GM21529 (cell line): Measurements from ENCODE around the gene TMBIM6.
"Not testable (repeated sequence)": the region's sequence is repeated elsewhere in the genome, so short reads cannot be mapped to it uniquely, and the experiment has no call there.

Experiments used
- ATAC-seq: cut with Tn5 transposase; IDR thresholded peaks from one replicate; pipeline ENCODE4 v1.9.1; 2021; ENCODE audit not compliant: unreplicated experiment

Gene TMBIM6, protein sequence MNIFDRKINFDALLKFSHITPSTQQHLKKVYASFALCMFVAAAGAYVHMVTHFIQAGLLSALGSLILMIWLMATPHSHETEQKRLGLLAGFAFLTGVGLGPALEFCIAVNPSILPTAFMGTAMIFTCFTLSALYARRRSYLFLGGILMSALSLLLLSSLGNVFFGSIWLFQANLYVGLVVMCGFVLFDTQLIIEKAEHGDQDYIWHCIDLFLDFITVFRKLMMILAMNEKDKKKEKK

DNA sequence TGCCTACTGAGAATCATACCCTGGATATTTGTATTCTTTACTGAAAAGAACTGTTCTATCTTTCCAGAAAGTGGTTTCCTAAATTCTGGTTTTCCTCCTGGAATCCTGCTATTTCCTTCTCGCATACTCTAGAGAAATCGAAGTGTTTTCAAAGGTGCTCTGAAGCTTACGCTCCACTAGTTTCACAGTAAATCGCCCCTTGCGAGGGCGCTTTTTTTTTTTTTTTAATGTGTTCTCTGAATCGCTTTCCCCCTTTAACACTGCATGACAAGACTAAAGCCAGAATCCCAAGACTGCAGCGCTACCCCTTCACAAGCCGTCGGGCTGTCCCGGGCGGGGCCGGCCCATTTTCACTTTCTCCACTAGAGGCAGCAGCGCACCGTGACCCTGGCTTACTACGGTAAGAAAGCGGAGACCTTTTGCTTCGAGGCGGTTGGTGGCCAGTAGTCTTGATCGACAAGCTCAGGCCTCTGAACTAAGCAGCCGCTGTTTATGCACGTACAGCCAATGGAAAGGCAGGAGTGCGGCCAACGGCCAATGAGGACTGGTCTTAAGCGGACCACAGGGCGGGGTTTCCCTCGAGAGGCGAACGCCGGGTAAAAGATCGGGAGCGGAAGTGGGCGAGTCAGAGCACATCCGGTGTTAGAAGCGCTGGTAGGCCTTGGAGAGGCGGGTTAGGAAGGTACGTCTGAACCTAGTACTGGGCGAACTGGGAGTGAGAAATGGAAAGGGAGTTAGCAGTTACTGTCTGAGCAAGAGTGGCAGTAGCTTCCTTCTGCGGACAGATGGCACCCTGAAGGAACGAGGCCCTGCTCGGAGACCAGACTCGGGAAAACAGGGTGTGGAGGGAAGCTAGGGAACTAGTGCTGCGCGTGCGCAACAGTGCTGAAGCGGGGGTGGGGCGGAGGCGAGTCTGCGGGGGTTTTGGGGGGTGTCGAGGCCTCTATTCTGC lies at the start of gene TMBIM6:
TMBIM6 (plus strand) TSS at position 628 of the 952 bp plus-strand sequence. CDS start 10,937 bp downstream, outside the sequence.
- ATAC-seq, result peak; percentile 94

DNA sequence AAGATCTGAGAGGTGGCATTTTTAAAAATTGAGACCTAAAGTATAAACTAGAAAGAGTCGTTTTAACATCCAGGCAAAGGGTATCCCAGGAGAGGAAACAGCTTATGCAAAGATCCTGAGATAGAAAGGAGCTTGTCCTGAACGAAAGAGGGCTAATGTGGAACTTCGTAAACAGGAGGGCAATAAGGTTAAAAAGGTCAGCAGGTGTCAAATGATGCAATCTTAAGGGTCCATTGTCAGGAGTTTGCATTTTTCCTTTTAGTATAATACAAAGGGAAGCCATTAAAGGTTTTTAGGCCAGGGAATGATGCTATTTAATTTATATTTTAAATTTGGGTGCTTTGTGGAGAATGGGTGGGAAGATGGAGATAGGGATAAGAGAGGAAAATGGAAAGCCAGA lies 48.5 kb upstream of the TMBIM6 start:
- no peak for ATAC-seq

DNA sequence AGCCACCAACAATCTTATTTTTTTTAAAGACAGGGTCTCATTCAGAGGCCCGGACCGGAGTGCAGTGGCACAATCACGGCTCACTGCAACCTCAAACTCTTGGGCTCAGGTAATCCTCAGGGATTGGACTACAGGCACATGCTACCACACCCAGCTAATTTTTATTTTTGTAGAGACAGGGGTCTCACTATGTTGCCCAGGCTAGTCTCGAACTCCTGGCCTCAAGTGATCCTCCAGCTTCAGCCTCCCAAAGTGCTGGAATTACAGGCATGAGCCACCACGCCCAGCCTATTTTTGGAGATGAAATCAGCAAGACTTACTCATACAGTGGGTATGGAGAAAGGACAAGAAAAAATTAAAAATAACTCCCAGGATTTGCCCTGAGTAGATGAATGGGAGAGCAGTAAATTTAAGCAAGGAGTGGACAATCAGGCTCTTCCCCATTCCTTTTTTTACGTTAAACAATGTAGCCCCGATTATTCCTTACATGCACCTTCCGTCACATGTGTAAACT lies 47.4 kb upstream of the TMBIM6 start:
- no peak for ATAC-seq

DNA sequence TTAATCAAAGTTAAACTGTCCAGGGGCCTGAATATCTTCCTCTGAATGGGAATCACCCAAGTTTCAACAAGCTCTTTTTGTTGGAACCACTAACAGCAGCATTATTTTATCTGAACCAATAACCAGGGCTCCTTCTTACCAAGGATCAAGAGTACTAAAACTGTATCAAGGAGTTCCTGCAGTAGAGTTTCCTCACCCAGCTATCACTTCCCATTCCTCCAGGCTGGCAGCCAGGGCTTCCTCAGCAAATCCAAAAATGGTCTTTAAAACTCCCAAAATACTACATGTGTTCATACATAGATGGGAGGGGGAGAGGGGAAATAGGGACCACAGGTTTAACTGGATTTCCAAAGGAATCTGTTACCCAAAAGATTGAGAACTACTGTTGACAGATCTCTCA lies 44.6 kb upstream of the TMBIM6 start:
- ATAC-seq, result no peak

DNA sequence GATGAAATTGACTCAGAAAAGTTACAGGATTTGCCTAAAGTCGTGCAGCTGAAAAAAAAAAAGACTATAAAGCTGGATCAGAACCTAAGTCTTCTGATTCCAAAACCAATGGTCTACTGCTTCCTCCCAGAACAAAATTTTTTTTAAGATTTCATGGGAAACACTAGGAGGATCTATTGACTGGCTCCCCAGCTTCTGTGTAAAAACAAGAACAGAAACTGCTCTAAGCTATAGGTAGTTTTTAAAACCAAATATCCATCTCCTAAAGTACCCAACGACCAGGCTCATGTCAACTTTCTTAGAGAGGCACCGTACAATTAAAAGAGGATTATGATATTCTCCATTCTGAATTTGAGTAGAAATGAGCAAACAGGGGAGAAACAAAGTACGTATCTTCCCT lies 43.5 kb upstream of the TMBIM6 start:
- ATAC-seq, result no peak

DNA sequence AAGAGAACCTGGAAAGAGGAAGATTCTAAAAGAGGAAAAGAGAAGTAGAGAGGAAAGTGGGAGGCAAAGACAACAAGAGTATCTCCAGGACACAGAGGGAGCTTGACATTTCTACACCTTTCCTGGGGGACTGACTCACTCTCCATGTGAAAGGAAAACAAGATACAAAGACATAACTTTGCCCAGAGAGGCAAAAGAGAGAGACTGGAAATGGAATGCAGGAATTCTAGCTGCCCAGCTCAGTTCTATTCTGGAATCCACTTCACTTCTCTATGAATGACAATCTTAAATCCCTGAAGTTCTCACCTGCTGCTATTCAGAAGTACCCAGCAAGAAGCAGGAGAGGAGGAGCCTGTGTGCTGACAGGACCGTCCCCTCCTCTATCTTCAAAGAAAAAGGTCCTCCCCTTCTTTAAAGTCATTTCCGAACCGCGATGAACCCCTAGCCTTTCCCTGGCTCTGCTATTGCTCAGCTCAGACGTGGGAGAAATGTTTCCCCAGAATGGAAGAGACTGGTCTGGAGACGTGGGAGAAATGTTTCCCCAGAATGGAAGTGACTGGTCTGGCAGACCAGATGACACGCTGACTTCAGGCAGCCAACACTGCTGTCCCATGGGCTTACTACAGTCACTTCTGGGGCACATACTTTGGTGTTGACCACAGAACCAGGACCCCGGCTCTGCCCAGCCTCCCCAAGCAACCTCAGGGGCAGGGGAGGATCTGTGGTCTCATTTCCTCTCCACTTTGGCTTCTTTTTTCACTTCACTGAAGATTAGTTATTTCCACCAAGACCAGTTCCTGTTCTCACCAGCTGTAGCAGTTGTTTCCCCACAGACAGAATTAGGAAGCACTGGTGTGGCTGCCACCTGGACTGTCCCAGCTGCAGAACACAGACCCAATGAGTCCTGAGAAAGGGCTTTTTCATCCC lies 42.5 kb upstream of the TMBIM6 start:
- ATAC-seq, result peak; percentile 72

DNA sequence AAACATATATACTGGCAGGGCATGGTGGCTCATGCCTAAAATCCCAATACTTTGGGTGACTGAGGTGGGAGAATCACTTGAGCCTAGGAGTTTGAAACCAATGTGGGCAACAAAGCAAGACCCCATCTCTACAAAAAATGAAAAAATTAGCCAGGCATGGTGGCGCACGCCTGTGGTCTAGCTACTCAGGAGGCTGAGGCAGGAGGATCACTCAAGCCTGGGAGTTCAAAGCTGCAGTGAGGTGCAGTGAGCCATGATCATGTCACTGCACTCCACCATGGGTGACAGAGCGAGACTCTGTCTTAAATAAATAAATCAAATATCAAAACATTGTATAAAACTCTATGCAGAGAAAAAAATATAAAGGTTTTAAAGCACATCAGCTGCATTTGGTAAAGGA lies 39.3 kb upstream of the TMBIM6 start:
- no peak for ATAC-seq

DNA sequence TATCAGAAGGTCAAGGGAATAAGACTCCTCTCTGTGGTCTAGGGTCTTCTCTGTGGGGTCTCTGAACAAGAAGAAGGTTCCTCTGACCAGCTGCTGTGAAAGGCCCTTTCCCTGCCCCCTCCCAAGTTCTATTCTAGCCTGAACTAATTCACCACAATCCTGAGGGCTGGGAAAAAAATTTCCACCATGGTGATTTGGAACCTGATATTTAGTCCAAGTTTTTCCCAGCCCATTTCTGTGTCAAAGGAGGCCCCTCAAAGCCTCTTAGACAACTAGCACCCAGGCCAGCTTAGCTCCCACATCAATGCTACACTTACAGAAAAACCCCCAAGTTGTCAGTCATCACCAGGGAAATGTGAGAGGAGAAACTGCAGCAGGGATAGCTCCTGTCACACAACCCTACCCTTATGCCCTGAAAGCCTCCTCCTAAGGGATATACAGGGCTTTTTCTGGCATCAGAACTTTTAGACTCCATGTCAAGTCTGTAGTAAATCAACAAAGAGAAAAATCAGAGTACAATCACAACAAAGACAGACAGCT lies 38.6 kb upstream of the TMBIM6 start:
- ATAC-seq, result no peak

DNA sequence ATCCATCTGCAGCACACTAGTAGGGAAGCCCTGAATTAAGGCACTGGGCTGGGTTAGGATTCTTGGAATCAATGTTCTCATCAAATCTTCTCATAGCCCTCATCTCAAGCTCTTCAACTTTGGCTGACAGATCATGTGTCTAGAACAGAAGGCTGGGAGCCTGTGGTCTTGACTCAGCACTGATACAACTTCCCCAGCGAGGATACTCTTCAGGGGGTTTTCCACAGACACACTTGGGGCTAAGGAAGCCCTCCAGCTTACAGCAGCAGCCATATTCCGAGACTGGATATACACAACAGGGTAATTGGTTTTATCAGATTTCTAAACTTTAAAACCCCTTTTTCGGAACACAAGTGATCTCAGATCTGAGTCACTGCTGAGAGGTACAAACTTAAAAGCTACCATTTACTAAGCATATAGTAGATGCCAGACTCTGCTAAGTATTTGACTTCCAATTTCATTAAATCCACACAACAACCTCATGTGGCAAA lies 37.7 kb upstream of the TMBIM6 start:
- no peak for ATAC-seq

DNA sequence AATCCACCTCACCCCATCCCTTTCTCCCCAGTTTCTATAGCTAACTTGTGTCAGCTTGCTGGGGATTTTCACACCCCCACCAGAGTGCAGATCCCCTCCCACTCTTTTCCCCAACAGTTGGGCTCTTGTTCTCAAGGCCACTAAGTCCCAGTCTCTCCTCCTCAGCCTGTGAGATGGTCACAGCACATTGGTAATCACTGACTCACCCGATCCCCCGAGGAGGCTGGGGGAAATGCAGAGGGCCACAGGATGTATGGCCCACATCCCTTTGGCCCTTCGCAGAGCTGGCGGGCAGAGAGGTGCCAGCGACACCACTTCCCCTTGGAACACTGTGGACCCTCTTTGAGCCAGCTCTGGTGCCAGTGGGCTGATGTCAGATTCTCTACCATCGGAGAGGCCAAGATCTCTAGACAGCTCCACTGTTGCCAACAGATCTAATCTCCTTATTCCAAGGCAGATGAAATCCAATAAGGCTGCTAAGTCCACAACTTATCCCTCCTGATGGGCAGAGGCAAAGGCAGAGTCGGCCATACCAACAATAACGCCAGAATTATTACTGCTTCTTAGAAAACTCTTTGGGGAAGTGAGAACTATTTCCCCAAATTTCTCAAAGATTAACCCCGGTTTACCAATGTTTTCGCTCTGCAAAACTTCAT lies 35.8 kb upstream of the TMBIM6 start:
- ATAC-seq, result no peak

DNA sequence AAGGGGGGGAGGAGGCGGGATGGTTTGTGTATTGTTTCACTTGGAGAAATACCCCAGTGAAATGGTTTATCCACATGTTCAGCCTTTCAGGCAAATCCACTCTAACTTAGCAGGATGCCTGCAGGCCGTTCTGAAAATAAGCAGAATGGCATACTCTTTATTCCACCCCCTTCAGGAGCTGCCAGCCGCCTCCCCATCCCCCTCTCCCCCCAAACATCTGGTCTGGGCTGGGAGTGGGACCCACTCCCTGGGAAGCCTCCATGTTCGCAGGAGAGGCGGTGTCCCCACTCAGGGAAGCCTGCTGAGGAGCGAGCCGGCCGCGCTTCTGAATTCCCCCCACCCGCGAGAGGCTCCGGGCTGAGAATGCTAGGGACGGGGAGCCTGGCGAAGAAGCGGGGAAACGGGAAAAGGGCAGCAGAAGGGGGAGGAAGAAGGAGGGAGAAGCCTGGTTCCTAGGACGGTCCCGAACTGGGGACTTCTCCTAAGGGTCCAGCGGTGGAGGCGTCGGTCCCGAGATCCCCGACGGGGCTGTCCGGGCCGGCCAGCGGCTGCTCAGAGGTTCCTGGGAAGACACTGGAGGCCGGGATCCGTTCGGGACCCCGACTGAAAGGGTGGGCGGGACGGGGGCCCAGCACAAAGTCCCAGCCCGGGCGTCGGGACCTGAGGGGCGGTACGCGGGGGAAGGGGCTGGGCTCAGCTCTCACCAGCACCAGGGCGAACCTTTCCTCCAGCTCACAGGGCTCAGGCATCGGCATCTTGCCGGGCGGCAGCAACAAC lies 34.8 kb upstream of the TMBIM6 start:
- peak; percentile 20 for ATAC-seq

DNA sequence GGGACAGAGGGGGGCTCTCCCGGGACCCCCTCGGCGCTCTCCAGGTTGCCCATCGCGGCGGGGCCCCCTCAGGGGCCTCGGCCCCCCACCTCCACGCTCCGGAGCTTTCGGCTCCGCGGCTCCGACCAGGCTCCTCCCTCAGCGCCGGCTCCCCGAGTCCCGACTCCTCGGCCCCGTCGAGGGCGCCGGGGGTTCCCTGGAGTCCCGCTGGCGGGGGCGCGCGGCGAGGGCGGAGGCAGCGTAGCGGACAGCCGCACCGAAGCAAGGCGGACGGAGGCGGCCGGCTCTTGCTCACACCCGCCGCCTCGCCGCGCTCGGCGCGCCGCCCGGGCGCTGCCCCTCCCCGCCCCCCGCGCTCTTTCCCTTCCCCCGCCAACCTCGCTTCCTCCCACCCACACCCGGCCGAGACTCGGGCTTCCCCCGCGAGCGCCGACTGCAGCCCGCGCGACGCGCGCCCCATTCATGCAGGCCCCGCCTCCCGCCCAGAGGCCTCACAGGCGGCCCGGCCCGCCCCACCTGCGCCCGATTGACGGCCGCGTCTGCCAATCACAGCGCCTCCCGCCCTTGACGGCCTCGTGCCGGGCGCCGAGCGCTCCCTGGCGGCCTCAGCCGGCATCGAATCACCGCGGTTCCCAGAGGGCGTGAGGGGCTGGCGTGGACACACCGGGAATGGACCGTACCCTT lies 34.1 kb upstream of the TMBIM6 start, which contains the start of gene FMNL3:
FMNL3 (minus strand) TSS at position 278 of the 684 bp plus-strand sequence; CDS start at position 53, 225 bp downstream.
- peak; percentile 78 for ATAC-seq

DNA sequence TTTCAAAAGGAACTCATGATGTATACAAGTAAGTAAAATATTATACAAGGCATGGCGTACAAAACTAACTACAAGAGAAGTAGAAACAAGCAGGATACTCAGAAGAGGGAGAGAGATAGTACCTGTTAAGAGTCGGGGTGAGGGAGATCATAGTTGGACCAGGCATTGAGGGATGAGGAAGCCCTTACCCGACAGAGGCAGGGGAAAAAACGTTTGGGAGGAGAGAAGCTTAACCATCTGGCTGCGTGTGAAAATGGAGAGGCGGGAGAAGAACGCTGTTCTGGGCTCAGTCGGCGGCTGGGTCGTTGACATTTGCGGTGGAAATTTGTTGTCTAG lies 33.6 kb upstream of the TMBIM6 start:
- no peak for ATAC-seq

DNA sequence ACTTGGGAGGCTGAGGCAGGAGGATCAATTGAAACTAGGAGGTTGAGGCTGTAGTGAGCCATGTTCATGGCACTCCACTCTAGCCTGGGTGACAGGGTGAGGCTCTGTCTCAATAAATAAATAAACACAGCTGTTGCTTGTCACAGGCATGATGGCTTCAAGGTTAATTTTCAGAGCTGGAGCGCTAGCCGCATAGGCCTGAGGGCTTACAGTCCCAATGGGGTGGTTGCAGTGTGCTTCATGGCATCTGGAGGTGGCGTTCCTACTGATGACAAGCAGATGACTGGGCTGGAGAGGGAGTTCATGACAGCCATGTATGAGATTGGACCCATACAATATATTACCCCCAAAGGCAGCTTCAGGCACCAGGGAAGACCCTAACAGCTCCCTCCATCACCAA lies 32.5 kb upstream of the TMBIM6 start:
- ATAC-seq, result no peak

DNA sequence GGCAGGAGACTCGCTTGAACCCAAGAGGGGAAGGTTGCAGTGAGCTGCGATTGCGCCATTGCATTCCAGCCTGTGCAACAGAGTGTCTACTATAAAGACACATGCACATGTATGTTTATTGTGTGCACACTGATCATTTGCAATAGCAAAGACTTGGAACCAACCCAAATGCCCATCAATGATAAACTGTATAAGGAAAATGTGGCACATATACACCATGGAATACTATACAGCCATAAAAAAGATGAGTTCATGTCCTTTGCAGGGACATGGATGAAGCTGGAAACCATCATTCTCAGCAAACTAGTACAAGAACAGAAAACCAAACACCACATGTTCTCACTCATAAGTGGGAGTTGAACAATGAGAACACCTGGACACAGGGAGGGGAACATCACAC lies 27.4 kb upstream of the TMBIM6 start:
- ATAC-seq, result not testable (repeated sequence)

DNA sequence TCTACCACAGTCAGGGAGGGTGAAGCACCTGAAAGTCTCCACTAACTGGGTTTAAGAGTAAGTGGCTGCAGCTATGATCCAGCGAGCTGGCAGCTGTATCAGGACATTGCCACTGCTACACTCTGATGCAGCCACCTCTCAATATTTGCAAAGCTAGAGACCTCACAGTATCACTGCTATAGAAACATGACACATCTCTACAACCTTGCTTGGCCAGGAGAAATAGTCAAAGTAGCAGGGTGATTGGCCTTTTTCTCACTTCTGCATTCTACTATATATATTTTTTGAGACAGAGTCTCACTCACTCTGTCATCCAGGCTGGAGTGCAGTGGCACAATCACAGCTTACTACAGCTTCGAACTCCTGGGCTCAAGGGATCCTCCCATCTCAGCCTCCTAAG lies 24.8 kb upstream of the TMBIM6 start:
- no peak for ATAC-seq

DNA sequence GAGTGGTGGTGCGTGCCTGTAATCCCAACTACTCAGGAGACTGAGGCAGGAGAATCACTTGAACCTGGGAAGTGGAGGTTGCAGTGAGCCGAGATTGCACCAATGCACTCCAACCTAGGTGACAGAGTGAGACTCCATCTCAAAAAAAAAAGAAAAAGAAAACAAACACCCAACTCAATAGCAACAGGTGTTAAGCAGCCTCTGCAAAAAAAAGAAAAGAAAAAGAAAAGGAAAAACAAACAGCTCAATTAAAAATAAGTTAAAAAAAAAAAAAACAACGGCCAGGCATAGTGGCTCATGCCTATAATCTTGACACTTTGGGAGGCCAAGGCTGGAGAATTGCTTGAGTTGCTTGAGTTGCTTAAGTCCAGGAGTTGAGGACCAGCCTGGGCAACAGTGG lies 23.6 kb upstream of the TMBIM6 start:
- not testable (repeated sequence) for ATAC-seq

DNA sequence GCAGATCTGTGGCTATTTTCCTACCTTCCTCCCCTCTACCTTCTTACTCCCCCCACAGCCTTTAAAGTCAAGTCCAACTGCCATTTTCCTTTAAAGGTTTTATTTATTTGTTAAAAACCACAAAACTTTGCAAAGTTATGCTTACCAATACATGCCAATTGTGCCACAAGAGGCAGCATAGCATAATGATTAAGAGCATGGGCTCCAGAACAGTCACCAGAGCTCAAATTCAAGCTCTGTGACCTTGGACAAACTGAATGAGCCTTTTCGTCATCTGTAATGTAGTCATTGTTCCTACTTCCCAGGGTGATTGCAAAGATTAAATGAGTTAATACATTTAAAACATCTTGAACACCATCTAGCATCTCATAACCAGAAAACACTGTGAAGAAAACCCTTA lies 21.1 kb upstream of the TMBIM6 start:
- no peak for ATAC-seq

DNA sequence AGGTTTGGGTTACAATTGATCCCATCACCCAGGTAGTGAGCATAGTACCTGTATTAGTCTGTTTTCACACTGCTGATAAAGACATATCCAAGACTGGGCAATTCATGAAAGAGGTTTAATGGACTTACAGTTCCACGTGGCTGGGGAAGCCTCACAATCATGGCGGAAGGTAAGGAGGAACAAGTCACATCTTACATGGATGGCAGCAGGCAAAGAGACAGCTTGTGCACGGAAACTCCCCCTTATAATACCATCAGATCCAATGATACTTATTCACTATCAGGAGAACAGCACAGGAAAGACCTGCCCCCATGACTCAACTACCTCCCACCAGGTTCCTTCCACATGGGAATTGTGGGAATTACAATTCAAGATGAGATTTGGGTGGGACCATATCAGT lies 20.0 kb upstream of the TMBIM6 start:
- ATAC-seq, result not testable (repeated sequence)
